ENCODE data around the gene TNNC2.

DNA sequence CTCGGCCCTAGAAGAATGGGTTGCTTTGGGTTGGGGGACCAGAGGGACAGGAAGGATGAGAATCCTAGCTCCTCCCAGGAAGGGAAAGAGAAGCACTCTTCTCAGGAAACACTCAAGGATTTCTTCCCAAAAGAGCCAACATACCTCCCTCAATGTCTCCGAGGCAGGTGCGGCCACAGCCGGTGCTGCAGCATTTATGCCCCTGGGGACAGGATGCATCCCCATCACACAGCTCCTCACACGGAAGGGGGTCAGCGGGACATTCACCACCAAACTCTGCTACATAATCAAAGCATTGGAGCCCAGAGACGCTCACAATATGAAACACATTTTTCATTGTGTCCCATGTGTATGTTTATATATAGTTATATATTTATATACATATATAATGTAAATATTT is 50.2 kb downstream of the TNNC2 start:
- TF ChIP-seq, protein P1, sequence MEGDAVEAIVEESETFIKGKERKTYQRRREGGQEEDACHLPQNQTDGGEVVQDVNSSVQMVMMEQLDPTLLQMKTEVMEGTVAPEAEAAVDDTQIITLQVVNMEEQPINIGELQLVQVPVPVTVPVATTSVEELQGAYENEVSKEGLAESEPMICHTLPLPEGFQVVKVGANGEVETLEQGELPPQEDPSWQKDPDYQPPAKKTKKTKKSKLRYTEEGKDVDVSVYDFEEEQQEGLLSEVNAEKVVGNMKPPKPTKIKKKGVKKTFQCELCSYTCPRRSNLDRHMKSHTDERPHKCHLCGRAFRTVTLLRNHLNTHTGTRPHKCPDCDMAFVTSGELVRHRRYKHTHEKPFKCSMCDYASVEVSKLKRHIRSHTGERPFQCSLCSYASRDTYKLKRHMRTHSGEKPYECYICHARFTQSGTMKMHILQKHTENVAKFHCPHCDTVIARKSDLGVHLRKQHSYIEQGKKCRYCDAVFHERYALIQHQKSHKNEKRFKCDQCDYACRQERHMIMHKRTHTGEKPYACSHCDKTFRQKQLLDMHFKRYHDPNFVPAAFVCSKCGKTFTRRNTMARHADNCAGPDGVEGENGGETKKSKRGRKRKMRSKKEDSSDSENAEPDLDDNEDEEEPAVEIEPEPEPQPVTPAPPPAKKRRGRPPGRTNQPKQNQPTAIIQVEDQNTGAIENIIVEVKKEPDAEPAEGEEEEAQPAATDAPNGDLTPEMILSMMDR (IDR thresholded peaks at IDR 0.05; ENCODE audit: low read depth, low read length): no peak
- no peak for TF ChIP-seq POLR2A (IDR thresholded peaks at IDR 0.05; ENCODE audit: extremely low read depth, insufficient read length)
- TF ChIP-seq, protein P2, sequence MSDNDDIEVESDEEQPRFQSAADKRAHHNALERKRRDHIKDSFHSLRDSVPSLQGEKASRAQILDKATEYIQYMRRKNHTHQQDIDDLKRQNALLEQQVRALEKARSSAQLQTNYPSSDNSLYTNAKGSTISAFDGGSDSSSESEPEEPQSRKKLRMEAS (IDR thresholded peaks at IDR 0.05; ENCODE audit: low read depth, low read length): no peak
